NCI-H345 treated with DMSO at 0.1 percent for 48 hours (cell line): ENCODE data around the gene AGK.
"Not testable (repeated sequence)": the region's sequence is repeated elsewhere in the genome, so short reads cannot be mapped to it uniquely, and the experiment has no call there.

Source experiments
- DNase-seq: peaks from one replicate; lab custom pipeline; 2025; ENCODE audit not compliant: unreplicated experiment; lab: John Stamatoyannopoulos, UW

Gene AGK

DNA sequence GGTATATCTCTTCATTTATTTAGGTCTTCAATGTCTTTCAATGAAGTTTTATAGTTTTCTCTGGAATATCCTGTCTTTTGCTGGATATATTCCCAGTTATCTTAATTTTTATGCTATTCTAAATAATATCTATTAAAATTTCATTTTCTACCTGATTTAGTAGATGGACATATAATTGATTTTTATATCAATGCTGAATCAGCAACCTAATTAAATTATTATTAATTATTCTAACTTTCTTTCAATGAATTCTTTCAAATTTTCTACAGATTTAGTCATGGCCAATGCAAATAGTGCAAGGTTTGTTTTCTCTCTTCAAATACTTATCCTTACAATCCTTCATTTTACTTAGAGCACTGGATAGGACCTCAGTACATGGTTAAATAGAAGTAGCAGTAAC lies 94.0 kb downstream of the AGK start:
- no peak for DNase-seq

DNA sequence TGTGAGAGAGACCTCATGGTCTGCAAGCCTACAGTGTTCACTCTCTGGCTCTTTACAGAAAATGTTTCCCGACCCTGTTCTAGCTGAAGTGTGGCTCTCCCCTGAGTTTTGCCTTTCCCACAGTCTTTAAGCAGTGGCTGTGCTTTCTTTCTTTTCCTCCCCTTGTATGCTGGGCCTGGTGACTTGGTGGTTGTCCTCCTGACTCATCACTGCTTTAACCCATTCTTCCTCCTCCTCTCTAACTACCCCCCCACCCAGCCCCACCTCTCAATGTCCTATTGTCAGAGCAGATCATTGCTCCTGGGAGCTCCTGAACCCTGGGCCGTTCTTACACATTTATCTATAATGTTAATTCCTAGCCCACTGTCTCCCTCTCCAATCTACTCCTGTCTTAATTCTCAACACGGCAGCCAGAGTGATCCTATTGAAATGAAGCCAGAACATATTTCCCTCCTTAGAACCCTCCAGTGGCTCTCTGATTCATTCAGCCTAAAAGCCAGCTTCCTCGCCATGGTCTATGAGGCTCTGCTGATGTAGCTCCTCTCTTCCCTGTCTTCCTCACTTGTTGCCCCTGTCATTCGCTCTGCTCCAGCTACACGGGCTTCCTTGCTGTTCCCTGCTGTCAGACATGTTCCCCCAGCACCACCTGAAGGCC lies 95.7 kb downstream of the AGK start:
- no peak for DNase-seq

DNA sequence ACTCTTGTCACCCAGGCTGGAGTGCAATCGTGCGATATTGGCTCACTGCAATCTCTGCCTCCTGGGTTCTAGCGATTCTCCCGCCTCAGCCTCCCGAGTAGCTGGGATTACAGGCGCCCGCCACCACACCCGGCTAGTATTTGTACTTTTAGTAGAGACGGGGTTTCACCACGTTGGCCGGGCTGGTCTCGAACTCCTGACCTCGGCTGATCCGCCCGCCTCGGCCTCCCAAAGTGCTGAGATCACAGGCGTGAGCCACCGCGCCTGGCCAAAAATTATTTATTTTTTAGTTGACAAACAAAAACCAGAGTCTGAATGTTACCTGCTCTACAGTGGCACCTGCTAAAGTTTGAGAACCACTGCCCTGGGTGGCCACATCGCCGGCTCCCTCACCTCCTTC lies 96.5 kb downstream of the AGK start:
- not testable (repeated sequence) for DNase-seq

DNA sequence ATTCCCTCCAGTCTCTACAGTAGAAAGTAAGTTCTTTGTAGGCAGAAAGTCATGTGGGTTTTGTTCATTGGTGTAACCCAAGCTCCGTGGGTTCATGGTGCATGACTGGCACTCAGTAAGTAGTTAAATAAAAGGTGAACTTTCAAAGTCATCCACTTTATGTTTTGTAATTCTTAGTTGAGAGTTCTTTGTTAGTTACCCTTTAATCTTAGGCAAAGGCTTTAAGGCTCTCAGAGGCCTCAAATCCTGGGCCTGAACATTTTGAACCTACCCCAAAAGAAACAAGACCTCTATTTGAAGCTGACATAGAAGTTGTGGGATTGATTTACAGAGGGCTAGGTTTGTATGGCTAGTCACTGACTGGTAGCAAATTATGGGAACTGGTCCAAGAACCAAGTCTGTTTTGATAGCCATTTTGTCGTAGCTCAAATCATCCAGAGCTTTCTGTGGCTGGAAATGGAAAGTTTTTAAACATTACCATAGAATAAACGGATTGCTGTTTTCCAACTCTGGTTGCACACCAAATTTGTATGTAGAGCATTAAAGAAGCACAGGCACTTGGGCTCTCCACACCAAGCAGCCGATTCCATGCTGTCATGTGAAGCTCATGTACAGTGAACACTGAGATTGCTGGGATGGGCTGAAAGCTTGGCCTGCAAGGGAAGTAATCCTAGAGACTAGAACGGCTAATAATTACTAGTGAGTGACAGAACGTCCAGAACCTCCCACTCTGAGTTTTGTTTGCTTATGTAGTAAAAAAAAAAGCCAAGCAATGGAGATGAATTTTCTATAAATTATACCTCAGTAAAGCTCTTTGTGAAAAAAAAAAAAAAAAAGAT lies 97.3 kb downstream of the AGK start:
- no peak for DNase-seq

DNA sequence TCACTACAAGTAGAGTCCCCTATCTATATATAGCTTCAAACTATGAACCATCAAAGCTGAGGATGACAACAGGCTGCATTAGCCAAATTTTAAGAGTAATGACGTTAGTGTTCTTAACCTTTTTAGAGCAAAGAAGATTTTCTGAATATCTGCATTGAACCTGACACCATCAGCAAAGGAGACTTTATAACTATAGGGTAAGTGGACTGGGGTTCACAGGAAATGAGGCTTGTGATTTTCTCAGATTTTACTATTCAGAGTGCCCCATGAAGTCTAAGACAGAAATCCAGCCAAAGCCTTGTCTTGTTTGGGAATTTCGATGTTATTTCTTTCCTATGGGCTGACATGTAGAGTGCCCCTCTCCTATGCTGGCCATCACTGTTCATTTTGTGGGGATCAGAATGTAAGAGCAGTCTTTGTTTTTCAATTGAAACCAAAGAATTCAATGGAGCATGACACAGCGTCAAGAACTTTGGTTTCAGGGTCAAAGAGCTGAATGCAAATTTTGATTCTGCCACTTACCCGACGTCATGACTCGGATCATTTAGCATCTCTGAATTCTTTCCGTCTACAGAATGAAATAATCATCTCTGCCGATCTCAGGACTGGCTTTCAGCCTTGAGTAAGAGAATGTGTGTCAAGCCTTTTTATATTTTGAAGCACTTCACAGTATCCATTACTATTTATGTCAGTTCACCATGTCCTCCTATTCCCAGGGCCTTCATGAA lies 98.1 kb downstream of the AGK start:
- no peak for DNase-seq

DNA sequence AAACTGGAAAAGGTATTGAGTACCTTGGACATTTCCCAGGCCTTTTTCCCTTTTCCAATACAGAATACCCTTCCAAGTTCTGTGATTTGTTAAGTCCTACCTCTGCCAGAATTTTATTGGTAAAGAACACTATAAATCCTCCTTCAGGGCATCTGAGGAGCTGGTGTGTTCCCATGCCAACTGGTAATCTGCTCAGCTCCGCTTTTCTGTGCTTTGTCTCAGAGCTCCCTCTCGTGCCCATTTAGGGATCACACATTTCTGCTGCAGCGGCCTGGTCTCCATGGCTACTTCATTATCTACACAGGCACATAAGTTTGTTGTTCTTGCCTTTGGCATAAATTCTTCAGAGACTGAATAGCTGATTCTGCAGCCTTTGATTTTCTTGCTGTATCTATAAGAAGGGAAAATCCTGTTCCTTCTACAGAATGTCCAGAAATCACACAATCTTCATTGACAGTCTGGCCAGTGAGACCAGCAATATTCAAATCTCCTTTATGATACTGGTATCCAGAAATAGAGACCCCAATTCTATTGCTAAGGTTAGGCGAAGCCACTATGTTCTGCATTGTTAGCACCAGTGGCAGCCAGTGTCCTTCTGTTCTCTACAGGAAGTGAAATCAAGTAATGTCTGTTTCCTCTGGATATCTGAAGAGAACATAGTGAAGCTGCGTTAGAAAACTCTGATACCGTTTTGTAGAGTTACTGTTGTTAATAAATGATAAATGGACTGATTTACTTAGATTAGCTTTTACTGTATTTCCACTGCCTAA lies 98.8 kb downstream of the AGK start:
- DNase-seq: peak; percentile 73

DNA sequence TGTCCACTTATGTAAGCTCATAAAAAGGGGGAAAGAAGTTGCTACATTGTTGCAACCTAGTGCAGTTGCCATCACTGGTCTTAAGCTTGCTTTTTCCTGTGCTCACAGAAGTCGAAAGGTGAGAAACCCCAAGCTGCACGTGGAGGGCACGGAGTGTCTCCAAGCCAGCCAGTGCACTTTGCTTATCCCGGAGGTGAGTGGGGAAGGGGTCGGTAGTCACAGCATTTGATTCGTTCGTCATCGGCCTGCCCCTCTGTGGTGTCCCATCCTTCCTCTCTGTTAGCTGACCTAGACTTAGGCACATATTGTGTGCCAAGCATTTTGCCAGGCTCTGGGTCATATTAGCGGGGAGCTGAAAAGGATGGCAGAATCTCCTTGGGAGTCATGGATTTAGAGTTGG lies 100.2 kb downstream of the AGK start:
- no peak for DNase-seq

DNA sequence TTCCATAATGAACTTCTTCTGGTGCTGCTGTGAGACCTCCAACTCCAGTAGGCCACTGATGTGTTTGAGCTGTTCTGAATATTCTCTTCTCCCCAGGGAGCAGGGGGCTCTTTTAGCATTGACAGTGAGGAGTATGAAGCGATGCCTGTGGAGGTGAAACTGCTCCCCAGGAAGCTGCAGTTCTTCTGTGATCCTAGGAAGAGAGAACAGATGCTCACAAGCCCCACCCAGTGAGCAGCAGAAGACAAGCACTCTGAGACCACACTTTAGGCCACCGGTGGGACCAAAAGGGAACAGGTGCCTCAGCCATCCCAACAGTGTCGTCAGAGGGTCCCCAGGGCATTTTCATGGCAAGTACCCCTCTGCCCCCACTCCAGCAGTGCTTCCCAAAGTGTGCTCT lies 101.5 kb downstream of the AGK start:
- DNase-seq: no peak

DNA sequence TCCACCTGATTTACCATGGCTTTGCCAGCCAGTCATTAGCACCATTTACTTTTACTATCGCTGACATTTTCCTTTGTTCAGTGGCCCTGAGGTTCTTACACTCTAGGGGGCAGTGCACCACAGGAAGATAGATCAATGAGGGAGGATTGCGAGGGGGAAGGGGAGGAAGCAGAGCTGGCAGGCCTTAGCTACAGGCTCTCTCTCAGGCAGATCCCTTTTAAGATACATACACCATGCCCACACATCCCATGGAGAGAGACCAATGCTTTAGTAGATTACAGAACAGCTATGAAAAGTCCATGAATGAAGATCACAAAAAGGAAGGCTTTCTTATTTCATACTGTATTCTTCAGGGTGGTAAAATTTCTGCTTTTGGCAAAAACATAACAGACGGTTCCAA lies 103.3 kb downstream of the AGK start:
- DNase-seq: peak; percentile 27

DNA sequence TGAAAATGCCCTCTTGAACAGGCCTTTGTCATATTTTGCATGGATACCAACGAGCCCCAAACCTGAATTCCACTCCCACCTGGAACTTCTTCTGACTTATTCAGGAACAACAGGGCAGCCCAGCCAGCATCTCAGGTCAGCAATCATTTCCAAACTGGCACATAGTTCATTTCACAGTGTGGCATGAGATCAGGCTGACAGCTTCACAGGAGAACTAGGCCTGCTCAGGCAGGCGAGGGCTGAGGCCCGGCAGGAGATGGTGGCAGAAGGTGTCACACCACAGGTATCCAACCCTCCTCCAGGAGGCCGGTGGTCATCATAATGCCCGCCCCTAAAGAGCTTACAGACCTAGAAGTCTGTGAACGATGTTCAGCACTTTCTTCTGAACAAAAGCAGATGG lies 108.3 kb downstream of the AGK start:
- DNase-seq: no peak

DNA sequence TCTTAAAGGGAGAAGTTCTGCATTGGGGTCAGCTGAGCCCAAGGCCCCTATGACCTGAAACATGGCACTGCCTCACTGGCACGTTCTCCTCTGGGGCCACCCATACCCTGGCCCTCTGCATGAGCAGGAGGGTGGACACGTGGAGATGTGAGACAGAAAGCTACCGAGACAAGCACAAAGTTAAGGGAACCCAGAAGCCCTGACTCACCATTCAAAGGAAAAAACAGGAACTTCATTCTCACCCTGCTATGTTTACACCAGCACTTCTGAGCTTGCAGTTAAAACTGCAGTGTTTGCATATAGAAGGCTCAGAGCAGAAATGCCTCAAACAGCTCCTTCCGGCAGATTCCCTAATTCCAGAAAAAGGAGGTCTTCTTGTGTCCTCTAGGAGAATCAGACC lies 109.0 kb downstream of the AGK start:
- DNase-seq: no peak

DNA sequence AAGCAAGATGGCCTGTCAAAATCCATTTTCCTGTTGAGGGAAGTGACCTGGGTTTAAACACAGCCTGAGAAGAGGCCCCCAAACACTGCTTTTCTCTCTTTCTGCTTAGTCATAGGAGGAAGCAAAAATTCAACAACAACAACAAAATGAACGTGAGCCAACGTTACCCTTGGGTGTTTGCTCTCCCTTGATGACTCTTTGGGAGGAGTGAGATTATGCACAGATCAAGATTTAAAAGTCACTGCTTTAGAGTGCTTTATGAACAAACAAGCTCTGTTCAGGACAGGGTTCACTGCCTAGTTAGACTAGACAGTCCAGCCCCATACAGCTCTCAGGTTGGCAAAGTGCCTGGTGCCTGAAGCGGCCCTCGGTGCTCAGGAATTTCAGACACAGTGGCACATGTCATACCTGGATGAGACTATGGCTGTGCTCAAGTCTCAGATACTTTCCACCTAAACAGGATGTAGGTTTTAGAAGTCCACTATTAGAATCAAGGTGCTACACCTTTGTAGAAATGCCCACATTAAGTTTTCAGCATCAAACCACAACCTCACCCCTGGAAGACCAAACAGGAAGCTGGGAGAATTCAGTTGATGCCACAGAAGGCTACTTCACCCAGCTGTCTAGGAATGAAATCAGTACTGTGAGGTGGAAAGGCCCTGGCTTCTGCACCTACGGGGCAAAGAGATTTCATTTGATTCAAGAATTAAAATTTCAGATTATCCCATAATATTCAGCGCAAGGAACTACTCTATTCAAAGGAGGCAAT lies 112.1 kb downstream of the AGK start:
- DNase-seq: no peak

DNA sequence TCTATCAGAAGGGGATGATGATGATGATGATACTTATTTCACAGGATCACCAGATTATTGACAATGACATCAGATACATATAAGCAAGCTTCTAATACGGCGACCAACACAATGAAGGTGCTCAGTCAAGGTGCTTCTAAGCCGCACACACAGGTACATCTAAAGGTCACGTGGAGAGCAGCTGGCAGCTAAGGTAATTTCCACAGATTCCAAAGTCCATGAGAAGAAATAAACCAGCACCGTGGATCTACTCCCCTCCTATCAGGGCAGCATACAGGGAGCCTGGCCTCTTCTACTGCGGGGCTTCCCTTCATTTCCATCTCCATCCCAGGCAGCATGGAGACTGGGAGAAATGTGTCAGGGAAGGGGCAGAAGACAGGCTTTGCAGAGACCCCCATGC lies 113.2 kb downstream of the AGK start:
- no peak for DNase-seq

DNA sequence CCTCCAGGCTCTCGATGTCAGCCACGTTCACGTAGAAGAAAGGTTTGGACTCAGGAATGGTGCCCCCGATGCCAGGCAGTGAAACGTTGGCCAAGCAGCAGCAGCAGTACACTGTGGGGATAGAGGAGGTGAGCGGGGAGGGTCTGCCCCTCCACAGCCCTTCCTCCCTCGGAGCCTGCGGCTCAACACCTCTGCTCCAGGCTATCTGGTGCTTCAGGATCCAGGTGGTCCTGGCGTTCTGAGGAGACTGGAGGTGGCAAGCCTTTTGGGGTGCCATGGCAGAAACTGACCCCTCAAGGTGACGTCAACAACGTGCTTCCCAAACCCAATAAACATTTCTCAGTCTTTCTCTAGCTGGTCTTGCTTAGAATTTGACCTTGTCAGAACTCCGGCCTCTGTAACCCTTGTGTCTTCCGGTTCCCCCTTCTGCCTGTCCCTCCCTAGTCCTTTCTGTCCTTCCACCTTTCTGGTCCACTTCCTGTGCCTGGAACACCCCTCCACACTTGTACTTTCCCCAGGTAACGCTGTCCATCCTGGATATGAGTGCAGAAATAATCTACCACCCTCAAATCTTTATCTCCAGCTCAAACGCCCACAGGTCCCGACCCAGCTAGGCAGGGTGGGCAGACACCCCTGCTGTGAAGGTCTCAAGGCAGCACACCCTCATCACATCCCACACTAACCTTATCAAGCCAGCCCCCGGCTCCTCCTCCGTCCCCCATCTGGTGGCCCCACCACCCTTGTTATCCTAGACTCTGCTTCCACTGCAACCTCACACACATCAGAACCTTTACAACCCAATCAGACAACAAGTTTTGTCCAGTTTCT lies 114.2 kb downstream of the AGK start:
- DNase-seq: no peak

DNA sequence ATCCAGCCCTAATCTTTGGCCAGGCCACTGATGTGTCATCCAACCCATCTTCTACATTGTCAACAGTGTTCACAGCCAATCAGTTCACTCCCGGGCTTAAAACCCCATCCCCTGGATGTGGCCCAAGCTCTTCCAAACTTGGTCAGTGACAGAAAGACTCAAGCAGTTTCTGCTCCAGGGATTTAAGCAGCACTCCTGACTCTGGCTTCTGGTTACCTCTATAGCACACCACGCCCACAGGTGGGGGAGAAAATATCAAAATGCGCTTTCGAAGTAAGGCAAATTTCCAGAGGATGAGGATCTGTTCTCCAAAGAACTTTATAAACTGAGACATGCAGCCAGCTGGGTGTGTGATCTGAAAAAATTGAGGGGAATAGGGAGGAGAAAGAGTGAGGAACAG lies 114.9 kb downstream of the AGK start:
- no peak for DNase-seq

DNA sequence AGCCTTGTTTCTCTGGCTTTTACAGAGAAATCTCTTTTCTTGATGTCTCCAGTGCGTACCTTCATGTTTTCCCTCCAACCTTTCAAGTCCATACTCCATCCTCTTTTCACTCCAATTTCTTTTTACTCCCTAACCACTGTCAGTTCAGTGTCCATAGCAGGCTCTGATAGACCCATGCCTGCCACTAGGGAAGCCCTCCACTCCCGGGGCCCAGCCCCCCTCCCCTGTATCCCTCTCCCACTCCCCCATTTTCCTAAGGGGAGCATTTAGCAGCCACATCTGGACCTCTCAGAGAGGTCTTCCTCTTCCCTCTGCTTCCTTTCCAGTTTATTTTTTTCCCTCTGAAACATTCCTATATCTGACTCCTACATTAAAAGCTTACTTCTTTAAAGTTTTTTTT lies 117.6 kb downstream of the AGK start:
- no peak for DNase-seq

DNA sequence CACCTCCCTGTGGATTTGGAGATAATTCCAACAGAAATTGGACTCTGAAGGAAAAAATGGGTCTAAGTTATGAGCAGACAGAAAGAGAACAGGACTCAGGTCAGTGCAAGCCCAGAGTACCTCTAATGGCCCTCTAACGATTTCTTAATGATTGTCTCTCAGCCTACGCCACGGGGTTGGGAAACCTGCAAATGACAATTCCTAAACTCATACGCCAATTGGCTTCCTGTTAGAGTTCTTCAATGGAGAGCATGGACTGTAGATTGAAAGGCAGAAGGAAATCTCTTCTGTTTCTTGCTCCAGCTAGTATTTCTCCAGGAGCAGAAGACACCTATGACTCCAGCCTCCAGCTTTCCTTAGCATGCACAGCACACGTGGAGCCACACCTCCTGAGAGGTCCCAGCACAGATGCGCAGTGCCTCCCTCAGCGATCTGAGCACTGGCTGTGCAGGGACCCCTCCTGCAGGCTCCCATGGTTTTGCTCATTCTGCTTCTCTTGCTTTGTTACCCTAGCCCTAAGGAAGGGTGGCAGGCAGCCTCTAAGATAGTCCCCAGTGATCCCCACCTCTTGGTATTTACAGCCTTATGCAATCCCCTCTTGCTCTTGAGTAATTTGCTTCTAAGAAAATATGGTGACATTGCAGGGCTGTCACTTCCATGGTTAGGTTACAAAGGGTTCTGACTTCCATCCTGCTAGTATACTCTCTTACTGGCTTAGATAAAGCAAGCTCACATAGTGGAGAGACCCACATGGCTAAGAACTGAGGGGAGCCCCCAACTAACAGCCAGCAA lies 120.7 kb downstream of the AGK start:
- no peak for DNase-seq

DNA sequence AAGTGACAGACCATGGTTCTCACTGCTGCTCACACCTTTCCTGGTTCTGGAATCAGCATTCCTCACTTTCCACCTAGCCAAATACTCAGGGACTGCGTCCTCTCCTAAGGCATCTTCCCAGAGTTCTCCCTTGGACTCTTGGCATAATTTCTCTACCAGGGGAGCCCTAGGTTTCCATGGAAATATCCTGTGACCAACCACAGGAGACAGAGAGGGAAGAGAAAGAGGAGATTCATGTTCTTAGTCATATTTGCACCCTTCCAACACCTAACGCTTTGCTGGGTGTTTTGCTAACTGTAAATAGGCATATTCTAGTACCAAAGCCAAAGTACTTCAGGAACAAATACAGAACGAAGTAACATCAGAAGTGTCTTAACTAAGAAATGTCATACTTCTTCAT lies 122.1 kb downstream of the AGK start:
- DNase-seq: no peak

DNA sequence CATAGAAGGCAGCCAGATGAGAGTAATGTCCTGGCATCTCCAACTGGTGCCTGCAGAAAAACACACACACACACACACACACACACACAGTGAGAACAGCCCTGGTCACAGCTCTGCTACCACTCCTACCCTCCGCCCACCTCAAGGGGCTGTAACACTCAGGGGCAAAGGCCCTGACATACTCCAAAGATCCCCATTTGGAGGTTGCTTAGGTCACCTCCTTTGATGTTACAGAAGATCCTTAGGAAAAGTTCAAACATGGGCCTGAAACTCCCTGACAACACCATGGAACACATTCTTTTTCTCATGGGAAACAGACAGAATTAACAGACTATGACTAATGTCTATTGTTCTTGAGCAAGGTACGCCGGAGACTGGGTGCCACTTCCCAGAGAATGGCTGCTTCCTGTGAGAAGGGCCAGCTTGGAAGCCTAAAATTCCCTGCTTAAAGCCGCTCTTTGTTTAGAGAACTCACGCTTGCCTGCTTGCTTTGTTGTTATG lies 123.0 kb downstream of the AGK start:
- DNase-seq: no peak
